Stimulated activated CD8-positive, alpha-beta memory T cell treated with anti-CD3 and anti-CD28 coated beads, Interleukin-4, amount 100 ng/mL, for 48 hours (primary cell): ENCODE measurements around the gene NME7.
"Not testable (repeated sequence)": the region's sequence is repeated elsewhere in the genome, so short reads cannot be mapped to it uniquely, and the experiment has no call there.

Source experiments
- DNase-seq: peaks from one replicate; pipeline ENCODE4 v3.0.0-alpha.2; 2020

The NME7 gene

DNA sequence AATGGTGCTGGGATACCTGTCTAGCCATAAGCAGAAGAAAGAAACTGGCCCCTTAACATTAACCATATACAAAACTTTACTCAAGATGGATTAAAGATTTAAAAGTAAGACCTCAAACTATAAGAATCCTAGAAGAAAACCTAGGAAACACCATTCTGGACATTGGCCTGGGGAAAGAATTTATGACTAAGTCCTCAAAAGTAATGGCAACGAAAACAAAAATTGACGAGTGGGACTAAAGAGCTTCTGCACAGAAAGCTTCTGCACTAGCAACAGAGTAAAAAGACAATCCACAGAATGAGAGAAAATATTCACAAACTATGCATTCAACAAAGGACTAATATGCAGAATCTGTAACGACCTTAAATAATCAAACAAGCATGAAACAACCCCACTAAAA, 66.7 kb downstream of the NME7 start:
- DNase-seq = no peak

- no peak for DNase-seq
Observed at GRCh38 chr1:169298441-169298840, 69.2 kb downstream of the NME7 start.

GRCh38 chr1:169295846-169296245, 71.8 kb downstream of the NME7 start:
- no peak for DNase-seq

- DNase-seq = no peak
Observed at GRCh38 chr1:169295425-169295824, 72.2 kb downstream of the NME7 start.

- no peak for DNase-seq
Observed at GRCh38 chr1:169289016-169289415, 78.6 kb downstream of the NME7 start.

GRCh38 chr1:169288011-169288414, 79.6 kb downstream of the NME7 start:
- no peak for DNase-seq

GRCh38 chr1:169287280-169287679, 80.3 kb downstream of the NME7 start:
- DNase-seq = no peak

DNA sequence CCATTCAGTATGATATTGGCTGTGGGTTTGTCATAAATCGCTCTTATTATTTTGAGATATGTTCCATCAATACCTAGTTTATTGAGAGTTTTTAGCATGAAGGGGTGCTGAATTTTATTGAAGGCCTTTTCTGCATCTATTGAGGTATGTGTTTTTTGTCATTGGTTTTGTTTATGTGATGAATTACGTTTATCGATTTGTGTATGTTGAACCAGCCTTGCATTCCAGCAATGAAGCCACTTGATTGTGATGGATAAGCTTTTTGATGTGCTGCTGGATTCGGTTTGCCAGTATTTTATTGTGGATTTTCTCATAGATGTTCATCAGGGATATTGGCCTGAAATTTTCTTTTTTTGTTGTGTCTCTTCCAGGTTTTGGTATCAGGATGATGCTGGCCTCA, 86.0 kb downstream of the NME7 start:
- DNase-seq = not testable (repeated sequence)

GRCh38 chr1:169271098-169271497, 96.5 kb downstream of the NME7 start:
- DNase-seq = no peak

- no peak for DNase-seq
Observed at GRCh38 chr1:169266133-169266532, 101.5 kb downstream of the NME7 start.

- no peak for DNase-seq
Observed at GRCh38 chr1:169263059-169263458, 104.5 kb downstream of the NME7 start.

DNA sequence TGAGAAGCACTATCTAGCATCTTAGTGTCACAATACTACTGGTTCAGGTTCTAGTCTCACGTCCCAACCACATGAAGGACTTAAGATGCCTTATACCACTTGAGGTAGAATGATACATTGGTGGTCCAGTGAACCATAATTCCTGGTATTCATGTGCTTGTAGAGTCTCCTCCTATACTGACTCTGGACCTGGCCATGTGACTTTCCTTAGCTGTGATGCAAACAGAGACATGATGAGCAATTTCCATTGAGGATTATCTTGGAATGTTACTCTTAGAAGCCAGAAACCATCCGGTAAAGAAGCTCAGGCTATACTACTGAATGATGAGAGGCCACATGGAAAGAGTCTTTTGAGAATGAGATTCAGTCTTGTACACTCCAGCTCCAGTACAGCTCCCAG, 105.7 kb downstream of the NME7 start:
- DNase-seq = no peak

DNA sequence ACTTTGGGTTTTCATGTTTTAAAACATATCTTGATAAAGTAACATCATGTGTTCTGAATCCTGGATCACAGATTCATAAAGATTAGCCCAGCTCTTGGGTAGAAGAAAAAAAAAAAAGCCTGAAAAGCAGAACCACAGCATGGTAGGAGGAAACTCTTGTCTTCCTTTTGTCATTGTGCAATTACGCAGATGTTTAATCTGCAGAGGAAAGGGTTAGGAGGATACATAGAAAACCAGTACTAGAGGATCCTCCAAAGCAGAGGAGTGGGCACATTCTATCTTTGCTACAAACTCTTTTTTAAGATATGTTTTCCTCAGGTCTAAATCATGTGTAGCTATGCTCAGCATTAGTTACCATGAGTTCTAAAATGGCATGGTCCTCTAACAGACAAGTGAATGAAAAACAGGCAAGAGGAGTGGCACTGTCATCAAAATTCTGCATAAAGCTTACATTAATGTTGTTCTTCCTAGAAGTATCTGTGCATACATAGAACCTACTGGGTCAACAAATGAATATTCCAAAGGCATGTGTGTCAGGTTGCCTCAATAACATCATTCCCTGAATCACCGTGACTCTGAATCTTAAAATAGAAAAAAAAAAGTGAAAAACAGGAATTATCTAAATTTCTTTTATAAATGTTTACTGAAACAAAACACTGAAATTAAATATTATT, 107.0 kb downstream of the NME7 start:
- DNase-seq = no peak

- no peak for DNase-seq
Observed at GRCh38 chr1:169259816-169260215, 107.8 kb downstream of the NME7 start.

DNA sequence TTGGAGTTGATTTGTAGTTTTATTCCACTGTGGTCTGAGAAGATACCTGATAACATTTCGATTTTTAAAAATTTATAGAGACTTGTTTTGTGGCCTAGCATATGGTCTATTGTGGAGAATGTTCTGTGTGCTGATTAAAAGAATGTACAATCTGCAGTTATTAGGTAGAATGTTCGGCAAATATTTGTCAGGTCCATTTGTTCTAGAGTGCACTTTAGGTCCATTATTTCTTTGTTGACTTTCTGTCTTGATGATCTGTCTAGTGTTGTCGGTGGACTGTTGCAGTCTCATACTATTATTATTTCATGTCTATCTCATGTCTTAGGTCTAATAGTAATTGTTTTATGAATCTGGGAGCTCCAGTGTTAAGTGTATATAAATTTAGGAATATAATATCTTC, 116.8 kb downstream of the NME7 start:
- DNase-seq = no peak

DNA sequence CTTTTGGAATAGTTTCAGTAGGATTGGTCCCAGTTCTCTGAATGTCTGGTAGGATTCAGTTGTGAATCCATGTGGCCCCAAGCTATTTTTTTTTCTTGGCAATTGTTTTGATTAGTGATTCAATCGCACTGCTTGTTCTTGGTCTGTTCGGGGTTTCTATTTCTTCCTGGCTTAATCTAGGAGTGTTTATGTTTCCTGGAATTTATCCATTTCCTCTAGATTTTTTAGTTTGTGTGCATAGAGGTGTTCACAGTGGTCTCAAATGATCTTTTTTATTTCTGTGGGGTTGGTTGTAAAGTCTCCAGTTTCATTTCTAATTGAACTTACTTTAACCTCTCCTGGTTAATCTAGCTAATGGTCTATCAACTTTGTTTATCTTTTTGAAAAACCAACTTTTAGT, 117.6 kb downstream of the NME7 start:
- no peak for DNase-seq

- no peak for DNase-seq
Observed at GRCh38 chr1:169249611-169250010, 118.0 kb downstream of the NME7 start.

- DNase-seq = no peak
Observed at GRCh38 chr1:169245706-169246105, 121.9 kb downstream of the NME7 start.

DNA sequence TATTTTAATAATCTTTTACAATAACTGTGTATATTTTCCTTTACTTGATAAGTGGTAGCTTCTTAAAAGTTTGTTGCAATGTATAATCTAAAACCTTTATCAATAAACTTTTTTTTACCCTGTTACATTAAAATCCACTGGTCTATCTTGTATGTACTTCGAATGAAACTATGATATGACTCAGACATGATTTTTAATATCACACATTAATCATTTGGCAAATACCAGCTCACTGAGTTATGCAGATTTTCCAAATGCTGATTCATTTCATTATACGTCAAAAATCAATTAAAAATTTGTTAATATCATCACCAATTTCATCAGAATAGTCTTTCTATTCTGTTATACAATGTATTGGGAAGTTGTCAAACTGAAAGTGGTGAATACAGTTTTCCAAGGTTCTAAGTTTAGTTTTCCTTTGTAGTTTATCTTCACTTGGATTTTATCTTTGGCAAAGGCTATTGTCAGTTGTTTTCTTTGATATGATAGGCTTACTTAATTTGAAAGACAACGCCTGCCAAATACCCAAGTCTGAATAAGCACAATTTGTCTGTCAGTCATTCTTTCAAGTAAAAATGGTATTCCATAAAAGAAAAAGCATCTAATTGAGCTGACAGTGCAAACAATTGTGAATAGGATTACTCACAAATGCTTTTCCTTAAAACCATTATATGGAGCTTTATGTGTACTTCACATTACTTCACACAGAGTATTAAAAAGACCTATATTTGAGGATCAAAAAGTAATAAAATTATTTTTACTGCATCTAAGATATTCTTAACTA, 127.0 kb downstream of the NME7 start:
- no peak for DNase-seq

DNA sequence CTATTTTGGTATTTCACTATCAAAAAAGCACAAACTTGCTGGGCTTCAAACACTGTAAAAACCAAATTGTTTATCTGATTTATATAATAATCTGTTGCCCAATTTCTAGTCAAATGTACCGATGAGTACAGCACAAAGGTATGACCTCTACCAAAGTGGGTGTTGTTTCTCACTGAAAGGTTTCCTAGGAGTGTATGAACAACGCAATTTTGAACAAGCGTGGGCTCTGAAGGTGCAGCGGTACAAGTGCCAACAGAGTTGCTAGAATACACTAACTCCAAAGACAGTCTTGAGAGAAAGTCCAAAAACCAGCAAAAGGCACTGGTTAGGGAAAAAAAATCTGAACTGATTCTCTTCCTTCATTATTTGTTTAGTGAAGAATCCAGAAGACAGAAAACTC, 130.7 kb downstream of the NME7 start:
- DNase-seq = no peak

GRCh38 chr1:169236143-169236542, 131.5 kb downstream of the NME7 start:
- DNase-seq = no peak

DNA sequence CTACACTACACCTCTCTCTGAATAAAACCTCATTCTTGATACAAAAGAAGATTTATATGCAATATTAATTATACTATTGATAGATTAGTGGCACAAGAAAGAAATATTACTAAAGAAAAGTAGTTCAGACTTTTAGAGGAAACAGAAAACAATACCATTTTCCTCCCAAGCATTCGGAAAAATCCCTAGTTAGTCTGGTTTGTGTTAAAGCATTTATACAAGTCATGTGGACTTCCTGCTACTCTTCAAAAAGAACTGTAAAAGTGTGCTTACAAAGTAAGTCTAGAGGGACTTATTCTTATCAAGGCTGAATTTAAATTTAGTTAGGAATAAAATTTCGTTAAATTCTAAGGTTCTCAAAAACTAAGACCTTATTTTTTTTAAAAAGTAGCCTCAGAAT, 132.0 kb downstream of the NME7 start:
- no peak for DNase-seq

- no peak for DNase-seq
Observed at GRCh38 chr1:169234780-169235179, 132.8 kb downstream of the NME7 start.

DNA sequence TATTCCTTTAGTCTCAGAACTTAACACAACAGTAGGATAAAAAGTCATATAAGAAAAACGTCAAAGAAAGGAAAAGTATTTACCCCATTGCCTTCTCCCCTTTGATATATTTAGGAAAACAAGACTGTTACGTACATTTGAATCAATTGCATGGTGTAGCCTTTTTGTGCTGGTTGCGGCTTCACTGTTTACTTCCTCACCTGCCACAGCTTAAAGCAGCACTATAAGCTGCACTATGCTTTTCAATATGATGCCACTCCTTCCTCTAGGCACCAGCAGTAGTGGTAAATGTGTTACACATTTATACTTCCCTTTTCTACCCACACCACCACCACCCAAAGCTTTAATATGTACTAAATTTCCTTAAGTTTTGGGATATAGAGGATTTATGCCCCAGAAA, 150.0 kb downstream of the NME7 start:
- DNase-seq = no peak

DNA sequence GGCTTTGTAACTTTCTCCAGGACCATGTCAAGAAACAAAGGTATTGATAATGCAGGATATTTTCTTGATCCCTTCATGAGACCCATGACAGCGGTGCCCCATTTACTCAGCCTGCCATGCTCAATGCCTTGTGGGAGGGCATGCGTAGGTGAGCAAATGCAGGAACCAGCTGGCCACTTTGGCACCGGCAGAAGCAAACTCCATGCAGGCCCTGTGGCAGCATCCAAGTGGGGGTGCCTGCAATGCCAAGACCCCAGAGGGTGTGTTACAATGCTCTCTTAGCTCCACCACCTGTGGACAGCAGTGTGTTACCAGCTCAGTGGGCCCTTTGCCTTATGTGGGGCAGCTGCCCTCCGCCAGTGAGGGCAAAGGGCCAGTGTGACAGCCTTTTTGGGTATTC, 153.0 kb downstream of the NME7 start:
- DNase-seq = no peak
